ENCODE data around the gene SLC49A4. TPM values are rescaled to one million over a fixed set of nuclear protein-coding genes. Genes with fewer than 3 reads are reported as not detected.
A peak's percentile ranks its signal among the peaks of the same experiment; 100 is the strongest.
"Not testable (repeated sequence)": the region's sequence is repeated elsewhere in the genome, so short reads cannot be mapped to it uniquely, and the experiment has no call there.

SLC49A4 gene
- total RNA-seq: 27.5 TPM

- Histone ChIP-seq H3K9me3 (ENCODE audit: low read depth, low read length) (no peaks in the 10 kb centered on the region), H3K4me3 (ENCODE audit: low read length) (peak within 1 kb of the TSS; percentile 65), H3K27me3 (ENCODE audit: insufficient read depth, low read length) (no peaks in the 10 kb centered on the region), H3K4me1 (ENCODE audit: insufficient read depth, low read length) (peaks cover 69% of the 10 kb centered on the region)
These were observed at the start of gene SLC49A4 for GRCh38 chr3:122794779-122795673. SLC49A4 (plus strand) TSS chr3:122795069; CDS start chr3:122795193, 124 bp downstream.

DNA sequence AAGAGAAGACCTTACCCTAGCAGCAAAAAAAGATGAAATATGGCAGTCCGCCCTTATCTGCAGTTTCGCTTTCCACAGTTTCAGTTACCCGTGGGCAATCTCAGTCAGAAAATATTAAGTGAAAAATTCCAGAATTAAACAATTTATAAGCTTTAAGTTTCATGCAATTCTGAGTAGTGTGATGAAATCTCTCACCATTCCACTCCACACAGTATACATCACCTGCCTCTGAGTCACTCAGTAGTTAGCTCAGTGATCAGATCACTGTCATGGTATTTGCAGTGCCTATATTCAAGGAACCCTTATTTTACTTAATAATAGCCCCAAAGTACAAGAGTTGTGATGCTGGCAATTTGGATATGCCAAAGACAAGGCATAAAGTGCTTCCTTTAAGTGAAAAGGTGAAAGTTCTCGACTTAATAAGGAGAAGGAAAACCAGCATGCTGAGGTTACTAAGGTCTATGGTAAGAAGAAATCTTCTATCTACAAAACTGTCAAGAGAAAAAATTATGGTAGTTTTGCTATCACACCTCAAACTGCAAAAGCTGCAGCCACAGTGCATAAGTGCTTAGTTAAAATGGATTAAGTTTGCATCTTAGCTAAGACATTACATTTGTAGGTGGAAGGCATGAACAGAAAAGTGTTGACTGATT lies 49.4 kb upstream of the SLC49A4 start:
- H3K9me3 ChIP-seq (ENCODE audit: low read depth, low read length): no peaks in the 10 kb centered on the region
- H3K4me3 ChIP-seq (ENCODE audit: low read length): no peak overlapping the region
- no peaks in the 10 kb centered on the region for H3K4me1 ChIP-seq (ENCODE audit: insufficient read depth, low read length)
- no peaks in the 10 kb centered on the region for H3K27me3 ChIP-seq (ENCODE audit: insufficient read depth, low read length)

- not testable (repeated sequence) for H3K4me3 ChIP-seq (ENCODE audit: low read length); H3K9me3 ChIP-seq (ENCODE audit: low read depth, low read length); H3K27me3 ChIP-seq (ENCODE audit: insufficient read depth, low read length); H3K4me1 ChIP-seq (ENCODE audit: insufficient read depth, low read length)
These were observed 47.6 kb upstream of the SLC49A4 start for GRCh38 chr3:122747295-122747694.

DNA sequence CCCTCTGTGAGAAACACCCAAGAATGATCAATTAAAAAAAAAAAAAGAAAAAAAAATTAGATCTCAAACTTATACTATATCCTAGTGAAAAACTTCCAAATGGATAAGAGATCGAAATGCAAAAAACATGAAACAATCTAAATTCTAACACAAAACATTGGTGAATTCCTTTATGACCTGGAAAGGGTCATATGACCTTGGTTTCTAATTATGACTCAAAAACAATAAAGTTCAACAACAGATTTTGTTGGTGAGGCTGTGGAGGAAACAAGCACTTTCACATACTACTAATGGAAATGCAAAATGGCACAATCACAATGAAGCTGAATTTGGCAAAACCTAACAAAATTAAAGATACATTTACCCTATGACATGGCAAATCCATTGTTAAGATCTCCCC lies 46.5 kb upstream of the SLC49A4 start:
- H3K4me1 ChIP-seq (ENCODE audit: insufficient read depth, low read length): no peaks in the 10 kb centered on the region
- no peaks in the 10 kb centered on the region for H3K9me3 ChIP-seq (ENCODE audit: low read depth, low read length)
- H3K27me3 ChIP-seq (ENCODE audit: insufficient read depth, low read length): no peaks in the 10 kb centered on the region
- no peak overlapping the region for H3K4me3 ChIP-seq (ENCODE audit: low read length)

GRCh38 chr3:122754929-122755328 lies 39.9 kb upstream of the SLC49A4 start:
- no peaks in the 10 kb centered on the region for H3K27me3 ChIP-seq (ENCODE audit: insufficient read depth, low read length)

GRCh38 chr3:122755491-122755890 lies 39.4 kb upstream of the SLC49A4 start:
- H3K9me3 ChIP-seq (ENCODE audit: low read depth, low read length): no peaks in the 10 kb centered on the region
- H3K27me3 ChIP-seq (ENCODE audit: insufficient read depth, low read length): no peaks in the 10 kb centered on the region
- H3K4me1 ChIP-seq (ENCODE audit: insufficient read depth, low read length): peaks cover 39% of the 10 kb centered on the region
- H3K4me3 ChIP-seq (ENCODE audit: low read length): no peak overlapping the region

More at GRCh38 chr3:122754929-122755328, 39.9 kb upstream of the SLC49A4 start:
- Histone ChIP-seq H3K4me1 (ENCODE audit: insufficient read depth, low read length) (peaks cover 33% of the 10 kb centered on the region), H3K9me3 (ENCODE audit: low read depth, low read length) (no peaks in the 10 kb centered on the region), H3K4me3 (ENCODE audit: low read length) (no peak overlapping the region)

- H3K4me1 ChIP-seq (ENCODE audit: insufficient read depth, low read length): peaks cover 62% of the 10 kb centered on the region
- no peaks in the 10 kb centered on the region for H3K9me3 ChIP-seq (ENCODE audit: low read depth, low read length)
- H3K27me3 ChIP-seq (ENCODE audit: insufficient read depth, low read length): no peaks in the 10 kb centered on the region
- H3K4me3 ChIP-seq (ENCODE audit: low read length): no peak overlapping the region
These were observed 35.9 kb upstream of the SLC49A4 start for GRCh38 chr3:122758877-122759560.

DNA sequence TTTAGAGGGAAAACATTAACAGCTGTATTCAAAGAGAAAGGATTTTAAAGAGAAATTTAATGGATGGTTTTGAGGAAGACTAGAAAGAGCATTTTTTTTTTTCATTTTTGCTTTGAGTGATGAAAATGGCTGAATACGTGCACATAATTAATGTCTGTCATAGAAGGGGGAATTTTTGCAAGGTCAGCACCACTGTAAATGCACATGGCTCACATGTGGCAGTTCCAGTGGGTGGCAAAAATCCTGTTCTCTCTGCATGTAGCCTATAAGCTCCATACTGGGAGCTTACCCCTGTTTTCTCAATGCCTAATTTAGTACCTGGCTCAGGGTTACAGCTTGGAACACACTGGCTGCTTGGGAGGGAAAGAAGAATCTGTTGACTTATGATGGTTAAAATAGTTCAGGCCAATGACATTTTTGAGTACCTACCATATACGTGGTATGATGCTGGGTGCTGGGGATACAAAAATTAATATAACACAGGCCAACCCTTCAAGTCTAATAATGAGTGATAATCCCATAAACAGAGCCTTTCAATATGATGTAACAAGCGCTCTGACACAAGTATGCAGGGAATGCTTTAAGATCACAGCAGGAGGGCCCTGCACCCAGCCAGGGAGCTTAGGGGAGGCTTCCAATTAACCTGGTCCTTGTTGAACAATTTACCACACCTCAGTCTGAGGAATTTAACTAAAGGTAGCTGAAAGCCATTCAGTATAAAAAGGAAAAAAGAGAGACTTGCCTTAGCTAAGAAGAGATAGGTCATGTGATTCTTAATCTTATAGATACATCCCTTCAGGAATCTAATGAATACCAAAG lies 34.2 kb upstream of the SLC49A4 start:
- no peaks in the 10 kb centered on the region for H3K9me3 ChIP-seq (ENCODE audit: low read depth, low read length)

GRCh38 chr3:122766430-122766829 lies 28.4 kb upstream of the SLC49A4 start:
- Histone ChIP-seq H3K27me3 (ENCODE audit: insufficient read depth, low read length) (no peaks in the 10 kb centered on the region), H3K9me3 (ENCODE audit: low read depth, low read length) (no peaks in the 10 kb centered on the region), H3K4me3 (ENCODE audit: low read length) (no peak overlapping the region), H3K4me1 (ENCODE audit: insufficient read depth, low read length) (peaks cover 66% of the 10 kb centered on the region)

More for the DNA sequence above, 34.2 kb upstream of the SLC49A4 start:
- no peaks in the 10 kb centered on the region for H3K27me3 ChIP-seq (ENCODE audit: insufficient read depth, low read length)
- H3K4me1 ChIP-seq (ENCODE audit: insufficient read depth, low read length): peaks cover 63% of the 10 kb centered on the region
- H3K4me3 ChIP-seq (ENCODE audit: low read length): no peak overlapping the region

- no peak overlapping the region for H3K4me3 ChIP-seq (ENCODE audit: low read length)
- H3K27me3 ChIP-seq (ENCODE audit: insufficient read depth, low read length): no peaks in the 10 kb centered on the region
- peaks cover 57% of the 10 kb centered on the region for H3K4me1 ChIP-seq (ENCODE audit: insufficient read depth, low read length)
- H3K9me3 ChIP-seq (ENCODE audit: low read depth, low read length): no peaks in the 10 kb centered on the region
These were observed 27.1 kb upstream of the SLC49A4 start for GRCh38 chr3:122767540-122768372.

- no peaks in the 10 kb centered on the region for H3K9me3 ChIP-seq (ENCODE audit: low read depth, low read length)
- H3K27me3 ChIP-seq (ENCODE audit: insufficient read depth, low read length): no peaks in the 10 kb centered on the region
- peaks cover 64% of the 10 kb centered on the region for H3K4me1 ChIP-seq (ENCODE audit: insufficient read depth, low read length)
- no peak overlapping the region for H3K4me3 ChIP-seq (ENCODE audit: low read length)
These were observed 24.2 kb upstream of the SLC49A4 start for GRCh38 chr3:122770521-122771202.

DNA sequence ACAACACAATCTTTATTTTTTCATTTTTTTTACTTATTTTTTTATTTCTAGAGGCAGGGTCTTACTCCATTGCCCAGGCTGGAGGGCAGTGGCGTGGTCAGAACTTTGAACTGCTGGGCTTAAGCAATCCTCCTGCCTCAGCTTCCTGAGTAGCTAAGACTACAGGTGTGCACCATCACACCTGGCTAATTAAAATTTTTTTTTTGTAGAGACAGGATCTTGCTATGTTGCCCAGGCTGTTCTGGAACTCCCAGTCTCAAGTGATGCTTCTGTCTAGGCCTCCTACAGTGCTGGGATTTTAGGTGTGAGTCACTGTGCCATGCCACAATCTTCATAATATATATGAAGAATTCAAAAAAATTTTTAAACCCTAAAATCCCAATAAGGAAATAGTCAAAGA lies 22.0 kb upstream of the SLC49A4 start:
- no peaks in the 10 kb centered on the region for H3K9me3 ChIP-seq (ENCODE audit: low read depth, low read length)
- H3K27me3 ChIP-seq (ENCODE audit: insufficient read depth, low read length): no peaks in the 10 kb centered on the region
- H3K4me3 ChIP-seq (ENCODE audit: low read length): no peak overlapping the region
- H3K4me1 ChIP-seq (ENCODE audit: insufficient read depth, low read length): peaks cover 50% of the 10 kb centered on the region

- Histone ChIP-seq H3K27me3 (ENCODE audit: insufficient read depth, low read length) (no peaks in the 10 kb centered on the region), H3K4me3 (ENCODE audit: low read length) (no peak overlapping the region), H3K9me3 (ENCODE audit: low read depth, low read length) (no peaks in the 10 kb centered on the region), H3K4me1 (ENCODE audit: insufficient read depth, low read length) (peaks cover 38% of the 10 kb centered on the region)
These were observed 20.8 kb upstream of the SLC49A4 start for GRCh38 chr3:122773944-122774509.
